KOPT-K1 (cell line): Measurements from ENCODE around the gene NECTIN3.

Experiments
- H3K27ac ChIP-seq: fragments of 200-600 bp; sonication (generic); 2 replicates; pipeline ENCODE4 v1.5.1; 2016; ENCODE audit warnings: antibody characterized with exemption, mild to moderate bottlenecking, low read depth, low read length; ENCODE audit not compliant: poor library complexity, severe bottlenecking
- H3K36me3 ChIP-seq: fragments of 200-600 bp; sonication (generic); 2 replicates; pipeline ENCODE4 v1.5.1; 2017; ENCODE audit warnings: antibody characterized with exemption, mild to moderate bottlenecking, low read length, moderate library complexity; ENCODE audit not compliant: insufficient read depth
- H3K9me3 ChIP-seq: fragments of 200-600 bp; sonication (generic); 2 replicates; pipeline ENCODE4 v1.5.1; 2017; ENCODE audit warnings: antibody characterized with exemption, low read length, mild to moderate bottlenecking; ENCODE audit not compliant: insufficient read depth, poor library complexity, severe bottlenecking

NECTIN3 gene, protein sequence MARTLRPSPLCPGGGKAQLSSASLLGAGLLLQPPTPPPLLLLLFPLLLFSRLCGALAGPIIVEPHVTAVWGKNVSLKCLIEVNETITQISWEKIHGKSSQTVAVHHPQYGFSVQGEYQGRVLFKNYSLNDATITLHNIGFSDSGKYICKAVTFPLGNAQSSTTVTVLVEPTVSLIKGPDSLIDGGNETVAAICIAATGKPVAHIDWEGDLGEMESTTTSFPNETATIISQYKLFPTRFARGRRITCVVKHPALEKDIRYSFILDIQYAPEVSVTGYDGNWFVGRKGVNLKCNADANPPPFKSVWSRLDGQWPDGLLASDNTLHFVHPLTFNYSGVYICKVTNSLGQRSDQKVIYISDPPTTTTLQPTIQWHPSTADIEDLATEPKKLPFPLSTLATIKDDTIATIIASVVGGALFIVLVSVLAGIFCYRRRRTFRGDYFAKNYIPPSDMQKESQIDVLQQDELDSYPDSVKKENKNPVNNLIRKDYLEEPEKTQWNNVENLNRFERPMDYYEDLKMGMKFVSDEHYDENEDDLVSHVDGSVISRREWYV

DNA sequence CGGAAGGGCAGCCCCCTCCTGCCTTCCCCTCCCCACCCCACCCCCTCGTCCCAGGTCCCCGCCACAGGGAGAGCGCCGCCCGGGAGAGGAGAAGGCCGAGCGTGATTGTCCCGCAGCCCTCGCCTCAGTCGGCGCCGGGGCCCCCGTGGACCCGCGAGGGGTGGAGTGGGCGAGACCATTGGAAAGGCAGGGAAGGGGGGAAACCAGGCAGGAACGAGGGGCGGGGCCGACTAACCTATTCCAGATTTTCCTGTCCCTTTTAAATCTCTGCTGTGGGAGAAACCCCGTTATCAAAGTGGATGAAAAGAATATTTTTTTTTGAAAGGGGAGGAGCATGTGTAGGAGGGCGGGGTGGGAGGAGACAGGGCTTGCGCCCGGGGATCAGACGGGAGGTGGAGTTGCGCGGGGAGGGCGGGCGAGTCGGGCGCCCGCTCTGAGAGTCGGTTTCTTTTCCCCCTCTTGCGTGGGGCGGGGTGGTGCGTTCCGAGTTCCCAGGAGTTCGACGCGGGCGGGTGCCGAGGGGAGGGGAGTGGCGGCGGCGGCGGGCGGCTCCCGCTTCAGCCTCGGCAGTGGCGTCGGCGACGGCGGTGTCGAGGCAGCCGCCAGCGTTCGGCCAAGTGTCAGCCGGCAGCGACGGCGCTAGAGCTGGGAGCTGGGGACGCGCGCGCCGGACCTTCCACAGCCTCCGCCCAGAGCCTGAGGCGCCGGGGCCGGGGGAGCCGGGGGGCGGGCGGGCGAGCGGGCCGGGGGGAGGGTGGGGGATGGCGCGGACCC is at the start of gene NECTIN3:
Gene NECTIN3 (plus strand): TSS at position 560 of the 774 bp plus-strand sequence. CDS start 202 bp downstream, at position 762.
- no peaks in the 10 kb centered on the region for H3K9me3 ChIP-seq
- no peaks in the 10 kb centered on the region for H3K36me3 ChIP-seq
- peak within 1 kb of the TSS; percentile 62 for H3K27ac ChIP-seq

DNA sequence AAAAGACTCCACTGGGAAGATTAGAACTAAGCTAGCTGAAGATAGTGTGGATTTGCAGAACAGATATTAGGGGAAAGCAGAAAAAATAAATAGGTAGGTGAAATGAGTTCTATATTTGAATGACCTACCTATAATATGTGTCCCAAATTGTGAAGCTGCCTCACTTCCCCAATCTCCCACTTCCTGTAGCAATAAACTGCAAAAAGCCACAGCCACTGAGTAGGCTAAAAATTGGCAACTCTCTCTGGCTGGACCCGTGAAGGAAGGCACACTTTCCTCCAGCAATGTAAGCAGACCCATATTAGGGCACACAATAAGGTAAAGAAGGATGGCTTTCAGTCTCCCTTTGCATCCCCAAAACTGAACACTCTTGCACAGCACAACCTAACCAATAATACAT is 43.7 kb upstream of the NECTIN3 start:
- no peak overlapping the region for H3K27ac ChIP-seq
- no peaks in the 10 kb centered on the region for H3K36me3 ChIP-seq
- H3K9me3 ChIP-seq, result no peaks in the 10 kb centered on the region

DNA sequence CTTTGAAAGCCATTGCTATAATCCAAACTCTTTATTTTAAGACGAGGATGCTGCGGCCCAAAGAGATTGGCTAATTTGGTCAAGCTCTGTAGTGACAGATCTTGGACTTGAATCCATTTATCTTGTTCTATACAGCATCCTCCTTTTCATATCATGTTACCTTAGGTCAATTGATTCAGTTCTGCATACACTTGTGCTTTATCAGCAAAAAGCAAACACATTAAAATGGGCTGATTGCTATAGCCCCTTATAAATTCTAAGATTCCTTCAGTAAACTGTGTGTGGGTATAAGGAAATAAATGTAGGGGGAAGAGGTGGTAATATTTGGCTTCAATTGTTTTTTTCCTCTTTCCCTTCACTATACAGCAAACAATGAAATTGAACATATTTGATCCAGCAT is 40.1 kb upstream of the NECTIN3 start:
- Histone ChIP-seq H3K36me3 (no peaks in the 10 kb centered on the region), H3K9me3 (peaks cover 5% of the 10 kb centered on the region), H3K27ac (no peak overlapping the region)

DNA sequence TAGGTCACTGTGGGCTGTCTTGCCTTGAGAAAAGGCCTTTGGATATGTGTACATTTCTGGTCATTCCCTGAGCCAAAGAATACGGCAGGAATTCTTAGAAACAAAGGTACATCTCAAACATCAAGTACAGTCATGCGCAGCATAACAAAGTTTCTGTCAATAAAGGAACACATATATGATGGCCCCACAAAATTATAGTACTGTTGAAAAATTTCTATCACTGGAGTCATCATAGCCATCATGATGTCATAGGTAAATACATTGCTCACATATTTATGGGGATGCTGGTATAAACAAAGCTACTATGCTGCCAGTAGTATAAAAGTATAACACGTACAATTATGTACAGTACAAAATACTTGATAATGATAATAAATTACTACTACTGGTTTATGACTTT is 38.9 kb upstream of the NECTIN3 start:
- no peak overlapping the region for H3K27ac ChIP-seq
- no peaks in the 10 kb centered on the region for H3K36me3 ChIP-seq
- H3K9me3 ChIP-seq, result peaks cover 5% of the 10 kb centered on the region

DNA sequence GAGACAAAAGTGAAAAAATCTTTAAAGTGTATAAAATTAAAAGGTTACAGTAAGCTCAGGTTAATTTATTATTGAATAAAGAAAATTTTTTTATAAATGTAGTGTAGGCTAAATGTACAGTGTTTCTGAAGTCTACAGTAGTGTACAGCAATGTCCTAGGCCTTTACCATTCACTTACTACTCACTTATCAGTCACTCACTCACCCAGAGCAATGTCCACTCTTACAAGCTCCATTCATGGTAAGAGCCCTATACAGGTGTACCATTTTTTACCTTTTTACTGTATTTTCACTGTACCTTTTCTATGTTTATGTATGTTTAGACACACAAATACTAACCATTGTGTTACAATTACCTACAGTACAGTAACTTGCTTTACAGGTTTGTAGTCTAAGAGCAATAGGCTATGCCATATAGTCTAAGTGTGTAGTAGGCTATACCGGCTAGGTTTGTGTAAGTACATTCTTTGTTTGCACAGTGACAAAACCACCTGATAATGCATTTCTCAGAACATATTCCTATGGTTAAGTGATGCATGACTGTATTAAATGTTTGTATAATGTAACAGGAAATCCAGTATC is 38.1 kb upstream of the NECTIN3 start:
- H3K9me3 ChIP-seq, result peaks cover 5% of the 10 kb centered on the region
- no peaks in the 10 kb centered on the region for H3K36me3 ChIP-seq
- H3K27ac ChIP-seq, result no peak overlapping the region

DNA sequence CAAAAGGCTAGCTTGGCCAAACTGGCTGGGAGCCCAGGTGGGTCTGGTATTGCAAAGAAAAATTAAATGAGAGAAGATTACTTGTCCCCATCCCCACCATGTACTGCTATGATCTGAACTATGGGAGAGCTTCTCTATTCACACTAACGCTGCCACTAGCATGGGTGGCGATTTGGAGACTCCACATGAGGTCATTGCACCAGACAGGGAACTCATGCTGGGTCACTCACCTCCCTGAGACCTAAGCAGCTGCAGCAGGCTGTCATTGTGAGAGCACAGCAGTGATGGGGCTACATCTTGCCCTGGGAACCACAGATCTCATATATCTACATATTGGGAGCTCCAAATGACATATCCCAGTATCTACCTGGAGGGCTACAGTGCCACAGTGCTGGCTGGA is 36.3 kb upstream of the NECTIN3 start:
- H3K27ac ChIP-seq, result no peak overlapping the region
- H3K36me3 ChIP-seq, result no peaks in the 10 kb centered on the region
- peaks cover 11% of the 10 kb centered on the region for H3K9me3 ChIP-seq

DNA sequence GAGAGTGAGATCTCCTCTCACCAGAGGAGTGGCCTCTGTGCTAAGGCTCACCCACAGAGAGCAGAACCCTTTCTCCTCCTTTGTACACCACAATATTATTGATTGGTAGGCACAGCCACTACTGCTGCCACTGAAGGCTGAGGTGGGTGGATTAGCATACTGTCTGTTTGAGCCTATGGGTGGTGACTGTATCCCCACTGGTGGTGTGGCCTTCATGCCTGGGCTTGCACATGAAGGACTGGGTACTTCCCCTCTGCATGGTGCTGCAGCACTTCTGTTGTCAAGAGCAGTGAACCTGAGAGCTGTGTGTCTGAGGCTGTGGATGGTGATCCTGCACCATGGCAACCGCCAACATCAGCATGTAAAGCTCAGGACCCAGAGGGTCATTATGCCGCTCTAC is 35.7 kb upstream of the NECTIN3 start:
- Histone ChIP-seq H3K36me3 (no peaks in the 10 kb centered on the region), H3K27ac (no peak overlapping the region), H3K9me3 (peaks cover 11% of the 10 kb centered on the region)

DNA sequence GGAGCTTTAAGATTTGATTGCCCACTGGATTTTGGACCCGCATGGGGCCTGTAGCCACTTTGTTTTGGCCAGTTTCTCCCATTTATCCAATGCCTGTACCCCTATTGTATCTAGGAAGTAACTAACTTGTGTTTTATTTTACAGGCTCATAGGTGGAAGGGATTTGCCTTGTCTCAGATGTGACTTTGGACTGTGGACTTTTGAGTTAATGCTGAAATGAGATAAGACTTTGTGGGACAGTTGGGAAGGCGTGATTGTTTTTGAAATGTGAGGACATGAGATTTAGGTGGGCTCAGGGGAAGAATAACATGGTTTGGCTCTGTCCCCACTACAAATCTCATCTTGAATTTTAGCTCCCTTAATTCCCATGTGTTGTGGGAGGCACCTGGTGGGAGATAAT is 30.7 kb upstream of the NECTIN3 start:
- H3K36me3 ChIP-seq, result no peaks in the 10 kb centered on the region
- no peak overlapping the region for H3K27ac ChIP-seq
- peaks cover 19% of the 10 kb centered on the region for H3K9me3 ChIP-seq

DNA sequence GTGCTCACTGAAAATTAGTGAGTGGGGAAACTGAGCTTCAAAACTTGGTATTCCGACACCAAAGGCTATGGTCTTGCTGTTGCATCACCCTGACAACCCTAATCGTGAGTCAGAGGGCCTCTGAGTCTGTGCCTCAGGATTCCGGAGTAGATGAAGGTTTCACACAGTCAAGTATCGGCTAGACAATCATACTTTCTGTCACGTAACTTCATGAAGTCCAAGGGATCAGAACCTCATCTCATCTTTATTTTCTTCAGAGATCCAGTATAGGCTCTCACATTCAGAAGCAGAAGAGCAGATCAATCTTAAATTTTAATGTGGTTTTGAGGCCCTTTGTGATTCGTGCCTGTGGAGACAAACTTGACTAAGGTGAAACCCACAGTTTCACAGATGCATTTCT is 26.1 kb upstream of the NECTIN3 start:
- H3K27ac ChIP-seq, result no peak overlapping the region
- peaks cover 10% of the 10 kb centered on the region for H3K9me3 ChIP-seq
- H3K36me3 ChIP-seq, result no peaks in the 10 kb centered on the region

DNA sequence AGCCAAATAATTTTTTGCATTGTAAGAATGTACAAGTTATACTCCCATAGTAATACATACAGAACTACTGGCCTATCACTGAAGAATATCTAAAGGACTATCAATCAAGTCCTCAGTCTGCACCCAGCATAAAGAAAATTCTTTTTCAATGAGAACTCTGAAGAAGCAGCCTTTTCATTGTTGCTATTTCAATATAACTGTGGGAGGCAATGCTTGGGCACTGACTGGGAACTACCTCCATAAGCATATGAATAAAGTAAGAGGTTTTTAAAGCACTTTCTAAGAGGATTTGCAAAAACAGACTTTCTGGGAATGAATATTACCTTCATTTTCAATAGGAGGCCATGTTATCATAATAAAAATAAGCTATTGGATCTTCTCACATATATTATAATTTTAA is 24.6 kb upstream of the NECTIN3 start:
- no peaks in the 10 kb centered on the region for H3K36me3 ChIP-seq
- H3K9me3 ChIP-seq, result no peaks in the 10 kb centered on the region
- H3K27ac ChIP-seq, result no peak overlapping the region

DNA sequence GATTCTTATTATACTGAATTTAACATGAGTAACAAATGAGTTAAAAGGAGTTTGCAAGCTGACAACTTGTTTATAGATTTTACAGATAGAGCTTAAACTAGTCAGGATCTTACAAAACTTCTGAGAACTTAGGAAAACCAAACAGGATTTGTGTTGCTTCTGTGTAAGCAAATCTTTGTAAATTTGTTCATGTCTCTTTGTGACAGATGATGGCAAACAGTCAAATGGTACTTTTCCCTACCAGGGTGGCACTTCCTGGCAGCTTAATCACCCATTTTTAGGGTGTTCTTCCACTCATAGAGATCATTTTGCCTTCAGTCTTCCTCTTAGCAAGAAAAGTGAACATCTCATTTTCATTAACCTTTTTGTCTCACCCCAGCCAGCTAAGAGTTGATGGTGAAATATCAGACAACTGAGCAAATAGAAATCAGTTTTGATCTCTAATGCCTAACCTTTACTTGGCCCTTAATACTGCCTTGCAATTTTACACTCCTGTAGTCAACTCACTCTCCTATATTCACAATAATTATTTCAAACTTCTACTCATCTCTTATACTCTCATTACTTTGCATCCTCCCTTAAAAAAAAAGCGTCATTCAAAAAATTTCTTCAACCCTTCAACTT is 23.7 kb upstream of the NECTIN3 start:
- Histone ChIP-seq H3K27ac (no peak overlapping the region), H3K9me3 (no peaks in the 10 kb centered on the region)

DNA sequence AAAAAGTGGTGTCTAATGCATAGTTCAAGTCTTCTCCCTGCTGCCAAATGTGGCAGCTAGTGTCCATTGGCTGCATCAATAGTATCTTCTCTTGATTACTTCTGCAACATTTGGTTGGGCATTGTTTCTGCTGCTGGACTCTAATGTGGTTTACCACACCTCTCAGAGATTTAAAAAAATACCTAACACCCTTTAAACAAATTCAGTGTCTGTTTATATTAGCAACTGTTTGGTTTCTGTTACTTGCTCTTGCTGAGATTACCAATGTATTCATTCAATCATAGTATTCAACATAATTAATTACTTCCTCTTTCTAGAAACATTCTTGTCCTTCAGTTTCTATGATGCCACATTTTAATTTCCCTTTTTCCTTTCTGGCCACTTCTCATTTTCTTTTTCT is 20.3 kb upstream of the NECTIN3 start:
- Histone ChIP-seq H3K36me3 (no peaks in the 10 kb centered on the region), H3K27ac (no peak overlapping the region), H3K9me3 (no peaks in the 10 kb centered on the region)

More for the DNA sequence above, 23.7 kb upstream of the NECTIN3 start:
- H3K36me3 ChIP-seq, result no peaks in the 10 kb centered on the region

DNA sequence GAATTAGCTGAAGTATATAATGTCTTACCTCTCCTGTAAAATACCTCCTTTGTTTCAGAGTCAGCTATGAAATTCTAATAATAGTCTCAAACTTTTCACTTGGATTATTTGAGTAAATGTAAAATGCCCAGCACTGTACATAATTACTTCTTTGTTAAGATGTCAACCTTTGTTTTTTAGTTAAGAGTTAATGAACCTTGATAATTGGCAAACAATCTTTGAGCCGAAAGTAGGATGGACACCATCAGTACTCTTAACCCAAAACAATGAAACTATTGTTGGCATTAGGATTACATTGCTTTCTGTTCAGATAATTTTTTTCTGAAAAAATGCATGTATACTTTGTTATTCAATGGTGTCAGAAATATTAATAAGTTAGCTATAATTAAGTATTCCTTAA is 3.0 kb upstream of the NECTIN3 start:
- no peaks in the 10 kb centered on the region for H3K9me3 ChIP-seq
- H3K36me3 ChIP-seq, result no peaks in the 10 kb centered on the region
- no peak overlapping the region for H3K27ac ChIP-seq

DNA sequence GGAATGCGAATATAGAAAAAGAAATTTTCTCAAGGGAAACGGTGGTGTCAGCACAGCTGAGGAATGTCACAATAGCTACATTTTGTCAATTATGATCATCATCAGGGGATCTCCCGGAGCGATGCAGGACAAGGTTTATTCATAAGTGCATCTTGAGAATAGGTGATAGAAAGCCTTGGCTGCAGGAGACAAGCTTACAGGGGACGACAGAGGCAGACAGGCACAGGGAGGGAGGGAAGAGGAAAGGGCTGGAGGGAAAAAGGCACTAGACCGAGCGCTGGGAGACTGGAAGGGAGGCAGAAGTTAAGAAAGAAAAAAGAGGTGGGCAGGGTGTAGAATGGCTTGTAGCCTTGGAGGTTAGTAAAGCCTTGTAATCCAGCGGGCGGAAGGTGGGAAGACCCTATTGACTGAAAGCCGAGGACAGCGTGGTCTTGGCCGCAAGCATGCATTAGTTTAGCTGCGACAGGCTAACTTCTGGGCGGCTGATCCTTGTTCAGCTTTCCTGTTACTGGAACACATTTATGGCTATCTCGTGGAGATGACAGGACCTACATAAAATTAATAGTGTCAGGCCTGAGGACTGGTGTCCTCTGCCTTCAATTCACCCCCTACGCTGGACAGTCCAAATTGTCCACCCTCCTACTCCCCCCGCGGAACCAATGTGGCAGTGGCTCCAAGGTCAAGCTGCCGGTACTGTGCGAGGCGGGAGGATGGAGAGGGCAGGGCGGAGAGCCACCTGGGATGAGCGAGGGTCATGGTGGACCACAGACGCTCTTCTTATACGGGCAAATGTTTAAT is 1.4 kb upstream of the NECTIN3 start:
- no peaks in the 10 kb centered on the region for H3K36me3 ChIP-seq
- no peak overlapping the region for H3K27ac ChIP-seq

More for the DNA sequence above, 1.4 kb upstream of the NECTIN3 start:
- H3K9me3 ChIP-seq, result no peaks in the 10 kb centered on the region
